ENCODE results near the gene MYO18A.

GRCh38 chr17:29126268-29126930 is 53.8 kb downstream of the MYO18A start:
- TF ChIP-seq, protein P1, sequence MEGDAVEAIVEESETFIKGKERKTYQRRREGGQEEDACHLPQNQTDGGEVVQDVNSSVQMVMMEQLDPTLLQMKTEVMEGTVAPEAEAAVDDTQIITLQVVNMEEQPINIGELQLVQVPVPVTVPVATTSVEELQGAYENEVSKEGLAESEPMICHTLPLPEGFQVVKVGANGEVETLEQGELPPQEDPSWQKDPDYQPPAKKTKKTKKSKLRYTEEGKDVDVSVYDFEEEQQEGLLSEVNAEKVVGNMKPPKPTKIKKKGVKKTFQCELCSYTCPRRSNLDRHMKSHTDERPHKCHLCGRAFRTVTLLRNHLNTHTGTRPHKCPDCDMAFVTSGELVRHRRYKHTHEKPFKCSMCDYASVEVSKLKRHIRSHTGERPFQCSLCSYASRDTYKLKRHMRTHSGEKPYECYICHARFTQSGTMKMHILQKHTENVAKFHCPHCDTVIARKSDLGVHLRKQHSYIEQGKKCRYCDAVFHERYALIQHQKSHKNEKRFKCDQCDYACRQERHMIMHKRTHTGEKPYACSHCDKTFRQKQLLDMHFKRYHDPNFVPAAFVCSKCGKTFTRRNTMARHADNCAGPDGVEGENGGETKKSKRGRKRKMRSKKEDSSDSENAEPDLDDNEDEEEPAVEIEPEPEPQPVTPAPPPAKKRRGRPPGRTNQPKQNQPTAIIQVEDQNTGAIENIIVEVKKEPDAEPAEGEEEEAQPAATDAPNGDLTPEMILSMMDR (IDR thresholded peaks at IDR 0.05): no peak
- no peak for TF ChIP-seq POLR2A (IDR thresholded peaks at IDR 0.05)

Measured in uterus (tissue), 2 donors.